EL (cell line): ENCODE data around the gene STK39.

Source experiments
- DNase-seq: peaks from one replicate; pipeline ENCODE4 v3.0.0-alpha.2; 2016

The STK39 gene

DNA sequence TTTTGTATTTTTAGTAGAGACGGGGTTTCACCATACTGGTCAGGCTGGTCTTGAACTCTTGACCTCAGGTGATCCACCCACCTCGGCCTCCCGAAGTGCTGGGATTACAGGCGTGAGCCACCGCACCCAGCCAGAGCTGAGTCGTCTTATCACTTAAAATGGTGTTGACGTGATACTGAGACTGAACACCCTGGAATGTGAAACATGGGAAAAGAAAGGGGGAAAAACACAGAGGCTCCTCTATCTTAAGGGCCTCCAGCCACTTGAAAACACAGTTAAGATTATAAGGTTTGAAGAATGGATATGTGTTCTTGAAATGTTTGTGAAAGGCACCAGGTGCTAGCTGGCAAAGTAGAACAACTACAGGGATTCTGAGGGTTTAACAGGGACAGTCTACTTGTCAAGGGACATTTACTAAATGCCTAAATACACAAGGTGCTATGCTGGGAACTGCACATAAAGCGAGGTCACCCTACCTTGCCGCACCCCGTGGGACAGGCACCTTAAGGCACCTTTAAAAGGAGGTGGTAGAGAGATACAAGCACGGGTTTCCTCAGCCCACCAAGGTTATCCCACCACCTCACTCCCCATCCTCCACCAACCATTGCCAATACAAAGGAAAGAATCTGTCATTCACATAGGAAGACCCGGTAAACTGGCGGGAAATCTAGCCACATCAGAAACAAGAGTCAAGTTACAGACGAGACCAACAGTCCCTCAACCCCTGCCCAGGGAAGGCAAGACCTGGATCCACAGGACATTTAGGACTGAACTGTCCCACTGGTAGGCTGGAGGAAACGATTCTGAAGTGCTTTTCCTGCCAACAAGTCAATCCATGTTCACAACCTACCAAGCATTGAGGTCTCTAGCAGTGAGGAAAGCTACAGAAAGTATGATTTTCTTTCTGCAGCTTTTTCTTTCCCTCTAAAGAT lies 43.4 kb downstream of the STK39 start:
- no peak for DNase-seq

DNA sequence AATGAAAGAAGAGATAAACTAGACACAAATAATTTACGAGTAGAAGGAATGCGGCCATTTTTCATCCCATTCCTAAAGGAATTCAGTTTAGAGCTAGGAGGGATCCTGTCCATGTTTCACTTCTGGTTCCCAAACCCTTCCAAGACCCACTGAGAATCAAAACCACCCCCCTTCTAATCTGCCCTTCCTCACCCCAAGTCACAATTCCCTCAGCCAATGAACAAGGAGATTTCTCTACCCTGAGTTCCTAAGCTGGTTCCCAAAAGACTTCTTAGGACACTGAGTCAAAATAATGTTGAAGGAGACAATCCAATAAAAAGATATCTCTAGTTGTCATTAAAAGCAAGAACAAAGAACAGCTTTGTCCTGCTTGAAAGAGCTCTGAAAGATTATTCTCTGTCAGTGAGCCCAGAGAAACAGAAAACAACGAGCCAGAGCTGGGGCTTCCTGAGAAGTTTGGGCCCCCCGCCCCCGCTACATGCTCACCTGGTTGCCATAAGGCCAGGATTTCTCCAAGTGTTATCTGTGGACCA lies 45.7 kb downstream of the STK39 start:
- no peak for DNase-seq

DNA sequence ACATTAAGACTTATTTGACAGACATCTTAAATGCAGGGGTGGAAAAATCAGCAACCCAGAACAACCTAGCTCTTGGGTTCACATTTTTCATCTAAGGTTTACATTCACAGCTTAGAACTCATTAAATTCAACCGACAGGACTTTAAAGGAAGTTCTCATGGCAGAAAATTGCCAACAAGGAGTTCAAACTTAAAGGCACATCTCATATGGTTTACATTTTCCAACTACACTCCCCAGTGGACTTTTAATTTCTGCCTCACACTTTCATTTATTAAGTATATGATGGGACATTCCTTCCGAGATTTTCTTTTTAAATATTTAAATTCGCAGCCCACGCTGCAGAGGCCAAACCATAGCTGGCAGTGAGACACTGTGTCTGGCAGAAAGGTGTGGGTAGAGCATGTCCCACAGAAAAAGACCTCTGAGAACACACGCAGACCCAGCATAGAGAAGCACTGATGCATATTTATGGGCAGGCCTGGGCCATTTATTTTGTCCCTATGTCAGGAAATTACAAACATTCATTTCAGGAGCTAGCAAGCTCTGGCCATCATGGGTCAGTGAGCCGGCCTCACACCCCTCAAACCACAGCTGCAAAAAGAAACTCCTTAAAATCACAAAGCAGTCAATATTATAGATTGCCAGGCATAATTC lies 46.3 kb downstream of the STK39 start:
- no peak for DNase-seq

DNA sequence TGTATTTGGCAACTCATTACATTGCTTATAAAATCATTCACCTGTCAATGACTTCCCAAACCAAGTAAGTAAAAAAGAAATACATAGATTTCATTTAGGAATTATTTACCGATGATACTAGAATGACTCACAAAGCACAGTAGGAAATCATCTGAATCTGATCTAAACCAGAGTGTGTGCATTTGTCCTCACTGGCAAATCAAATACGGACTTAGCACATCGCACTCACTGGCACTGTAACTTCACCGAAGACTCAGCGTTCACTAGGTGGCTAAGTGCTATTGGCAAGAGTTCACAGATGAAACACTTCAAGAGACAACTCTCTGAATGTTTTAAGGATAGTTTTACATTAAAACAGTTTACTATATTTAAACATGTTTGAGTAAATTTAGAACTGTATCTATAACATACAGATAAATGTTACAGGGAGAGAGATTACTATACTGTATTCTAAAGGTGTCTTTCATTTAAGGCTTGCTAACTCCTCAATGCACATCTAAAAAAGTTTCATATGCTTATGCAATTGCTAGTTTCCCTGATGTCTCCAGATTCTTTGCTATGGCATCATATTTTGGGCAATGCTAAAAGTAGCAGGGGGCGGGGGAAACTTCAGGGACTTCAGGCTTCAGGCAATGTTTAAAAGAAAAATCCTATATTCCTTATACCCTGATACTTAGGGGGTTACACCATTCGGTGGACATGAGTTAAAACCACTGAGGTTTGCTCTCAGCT lies 48.8 kb downstream of the STK39 start:
- DNase-seq = peak; percentile 41

DNA sequence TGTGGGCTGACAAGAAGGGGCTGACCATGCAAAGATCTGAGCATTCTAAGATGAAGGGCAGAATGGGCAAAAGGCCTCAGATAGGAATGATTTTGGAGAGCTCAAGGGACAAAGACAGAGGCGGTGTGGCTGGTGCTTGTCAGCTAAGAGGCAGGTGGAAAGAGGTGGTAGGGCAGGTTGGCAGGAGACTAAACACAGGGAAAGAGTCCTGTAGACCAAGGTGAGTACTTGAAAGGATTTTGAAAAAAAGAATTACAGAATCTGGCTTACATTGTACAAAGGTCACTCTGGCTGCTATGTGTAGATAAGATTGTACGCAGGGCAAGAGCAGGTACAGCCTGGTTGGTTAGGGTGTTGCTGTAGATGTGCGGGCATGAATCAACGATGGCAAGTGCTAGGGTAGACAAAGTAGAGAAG lies 50.6 kb downstream of the STK39 start:
- DNase-seq = no peak

DNA sequence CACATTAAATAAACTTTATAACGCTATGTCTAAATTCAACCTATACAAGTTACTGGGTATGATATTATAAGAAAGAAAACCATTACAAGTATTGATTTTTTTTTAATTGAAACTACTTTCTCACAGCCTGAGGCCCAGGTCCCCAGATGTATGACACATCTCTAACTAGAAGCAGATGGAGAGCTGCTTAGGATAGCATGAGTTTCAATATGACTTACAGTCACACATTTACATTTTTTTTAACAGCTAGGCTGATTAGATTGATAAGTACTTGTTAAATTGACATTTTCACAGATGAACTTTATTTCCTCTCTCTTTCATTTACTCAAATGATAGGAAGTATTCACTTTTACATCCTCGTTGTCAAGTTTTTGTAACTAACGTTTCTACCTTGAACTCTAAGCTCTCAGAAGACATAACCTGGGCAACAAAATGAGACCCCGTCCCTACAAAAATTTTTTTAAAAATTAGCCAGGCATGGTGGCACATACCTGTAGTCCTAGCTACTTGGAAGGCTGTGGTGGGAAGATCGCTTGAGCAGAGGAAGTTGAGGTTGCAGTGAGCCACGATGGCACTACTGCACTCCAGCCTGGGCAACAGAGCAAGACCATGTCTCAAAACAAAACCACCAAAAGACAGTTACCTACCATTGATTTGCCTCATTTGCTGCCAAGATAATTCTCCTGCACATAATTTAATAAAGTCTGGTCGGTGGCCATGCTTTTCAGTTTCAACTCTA lies 52.4 kb downstream of the STK39 start:
- DNase-seq = peak; percentile 37

DNA sequence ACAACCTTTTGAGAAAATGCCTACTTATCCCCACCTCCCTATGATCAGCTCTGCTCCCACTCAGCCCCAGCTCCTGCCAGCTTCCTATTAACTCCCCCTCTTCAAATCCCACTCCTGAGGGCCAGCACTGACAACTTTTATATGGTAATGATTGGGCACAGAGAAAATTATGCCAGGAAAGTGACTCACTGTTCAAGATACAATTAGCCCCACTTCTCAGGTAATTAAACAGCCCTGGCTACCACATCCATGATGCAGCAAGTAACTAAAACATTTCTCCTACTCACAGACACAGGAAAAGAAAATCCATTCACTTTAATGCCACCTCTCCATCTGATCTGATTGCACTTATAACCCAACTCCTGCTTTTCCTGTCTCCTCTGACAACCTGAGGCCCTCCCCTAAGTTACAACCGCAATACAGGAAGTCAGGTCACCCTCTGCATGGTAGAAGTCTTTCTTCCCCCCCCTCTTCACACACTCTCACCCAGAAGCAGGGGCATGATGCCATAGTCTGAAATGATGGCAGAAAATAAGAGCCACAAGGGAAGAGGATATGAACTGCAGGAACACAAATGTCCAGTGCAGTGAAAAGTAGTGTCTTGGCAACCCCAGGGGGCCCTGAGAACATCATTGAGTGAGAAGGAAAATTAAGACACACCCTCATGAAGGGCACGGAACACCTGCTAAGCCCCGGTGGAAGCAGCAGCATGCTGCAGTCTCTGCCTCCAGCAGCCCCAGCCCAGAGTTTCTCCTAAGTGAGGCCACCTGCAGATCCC lies 54.4 kb downstream of the STK39 start:
- peak; percentile 36 for DNase-seq

DNA sequence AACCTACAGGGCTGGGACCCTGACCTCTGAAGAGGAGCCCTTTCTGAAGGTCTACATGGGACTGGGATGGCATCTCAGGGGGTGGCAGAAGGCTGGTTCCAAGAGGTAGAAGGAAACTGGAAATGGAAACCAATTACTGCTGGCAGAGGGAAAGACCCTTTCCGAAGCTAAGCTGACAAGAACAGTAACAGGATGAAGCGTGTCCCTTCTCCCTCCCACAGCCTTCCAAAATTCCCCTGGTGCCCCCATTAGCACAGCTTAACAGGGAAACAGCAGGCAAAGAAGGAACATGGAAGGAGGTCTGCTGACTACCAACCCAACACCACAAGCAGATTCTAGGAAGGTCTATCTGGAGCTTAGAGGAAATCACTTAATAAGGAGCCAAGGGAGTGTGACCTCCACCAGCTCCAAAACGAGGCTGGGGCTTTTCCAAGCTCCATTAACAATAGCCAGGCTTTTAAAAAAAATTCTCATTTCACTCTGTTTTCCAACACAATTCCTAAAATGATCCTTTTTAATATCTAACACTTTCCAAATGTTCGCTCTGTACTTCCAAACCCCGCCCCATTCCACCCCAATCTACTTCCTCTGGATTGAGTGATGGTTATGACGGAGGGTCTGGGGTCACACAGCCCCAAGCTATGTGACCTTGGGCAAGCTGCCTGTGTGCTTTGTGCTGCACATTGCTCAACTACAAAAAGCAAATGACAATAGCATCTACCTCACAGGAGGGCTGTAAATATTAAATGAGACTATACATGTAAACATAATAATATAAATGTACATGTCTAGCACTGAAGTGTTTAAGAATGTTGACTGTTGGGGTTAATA lies 55.2 kb downstream of the STK39 start:
- DNase-seq = no peak

DNA sequence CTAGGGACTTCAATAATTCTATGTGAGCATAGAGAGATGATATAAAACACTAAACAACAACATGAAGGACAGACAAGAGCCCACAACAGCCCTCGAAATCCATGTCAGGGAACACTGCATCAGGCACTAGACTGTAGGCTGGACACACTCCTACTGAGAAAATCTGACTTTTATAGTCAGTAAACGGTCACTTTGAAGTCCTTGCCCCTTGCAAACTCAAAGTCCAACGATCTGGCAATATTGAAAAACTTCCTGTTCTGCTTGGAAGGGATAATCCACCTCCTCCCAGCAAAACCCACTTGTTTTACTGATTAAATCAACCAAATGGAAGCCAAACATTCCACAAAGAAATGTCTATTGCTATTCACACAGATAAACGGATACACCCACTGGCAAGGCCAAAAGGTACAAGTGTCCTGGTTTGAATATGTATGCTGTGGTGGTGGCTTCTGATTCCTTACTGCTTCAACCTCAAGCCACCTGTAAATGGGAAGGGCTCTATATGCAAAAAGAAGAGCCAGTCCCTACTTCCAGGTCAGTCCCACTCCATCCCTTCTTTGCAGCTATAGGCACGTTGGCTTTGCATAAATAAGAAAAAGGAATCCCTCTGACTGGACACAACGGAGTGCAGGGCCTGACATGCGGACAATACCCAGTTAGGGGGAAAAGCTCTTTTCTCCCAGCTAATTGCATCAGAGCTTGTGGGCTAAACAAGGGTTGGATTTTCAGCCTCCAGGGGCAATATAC lies 56.6 kb downstream of the STK39 start:
- no peak for DNase-seq

DNA sequence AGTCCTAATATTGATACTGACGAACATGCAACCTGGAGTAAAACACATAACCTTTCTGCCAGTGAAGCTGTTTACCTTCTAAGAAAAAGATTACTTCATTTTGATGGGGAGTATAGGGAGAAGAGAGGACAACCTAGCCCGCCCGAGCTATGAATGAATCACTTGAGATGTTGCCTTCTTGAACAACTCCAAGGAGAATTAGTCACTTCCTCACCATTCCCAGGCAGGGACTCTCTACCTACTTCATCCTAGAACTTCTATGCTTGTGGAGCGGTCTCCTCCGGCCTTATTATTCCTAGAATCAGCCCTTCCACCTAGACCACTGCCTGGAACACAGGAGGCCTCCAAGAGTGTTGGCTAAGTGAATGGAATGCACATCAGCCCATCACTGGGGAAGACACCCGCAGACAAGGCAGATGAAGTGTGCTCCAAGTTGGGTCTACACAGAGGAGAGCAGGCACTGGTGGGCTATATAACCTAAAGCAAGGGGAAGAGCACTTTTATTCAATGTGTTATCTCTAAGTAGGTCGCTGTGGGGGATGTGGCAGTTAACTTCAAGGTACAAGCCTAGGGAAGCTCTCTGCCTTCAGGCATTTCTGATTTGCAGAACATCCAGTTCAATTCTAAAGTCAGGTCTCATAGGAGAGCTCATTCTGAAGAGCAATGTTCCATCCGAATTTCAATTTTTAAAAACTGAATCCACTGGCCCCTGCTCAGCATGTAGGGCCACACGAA lies 57.4 kb downstream of the STK39 start:
- DNase-seq = peak; percentile 79

DNA sequence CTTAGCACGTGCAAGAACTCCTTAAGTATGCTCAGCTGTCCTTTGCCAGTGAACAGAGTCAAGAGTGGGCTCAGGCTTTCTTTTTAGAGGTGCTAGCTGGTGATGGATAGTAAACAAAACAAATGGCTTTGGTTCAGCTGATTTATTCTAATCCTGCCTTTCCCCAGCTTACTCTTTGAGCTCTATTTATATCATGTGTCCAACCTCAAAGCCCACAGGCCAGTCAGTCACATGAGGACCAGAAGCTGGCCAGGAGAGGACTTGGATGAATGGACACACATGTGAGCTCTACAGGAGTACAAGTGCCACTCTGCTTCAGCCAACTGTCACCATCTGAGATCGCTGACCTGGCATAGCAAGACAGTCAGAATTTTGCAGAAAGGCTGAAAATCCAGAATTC lies 59.4 kb downstream of the STK39 start:
- DNase-seq = no peak

DNA sequence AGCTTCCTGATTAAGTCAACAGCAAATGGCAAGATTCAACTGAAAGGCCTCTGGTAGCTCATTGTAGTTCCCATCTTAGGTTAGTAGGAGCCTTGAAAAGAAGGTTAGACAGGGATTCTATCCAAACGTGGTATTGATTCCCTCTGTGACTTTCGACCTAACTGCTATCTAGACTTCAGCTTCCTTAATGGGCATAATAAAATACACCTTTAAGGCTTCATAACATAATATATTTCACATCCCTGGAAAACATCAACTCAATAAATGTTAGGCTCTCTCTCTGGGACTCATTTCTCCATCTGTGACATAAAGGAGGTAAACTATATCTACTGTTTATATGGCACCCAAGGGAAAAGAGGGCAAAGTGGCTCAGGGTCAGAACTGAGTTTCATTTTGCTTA lies 60.9 kb downstream of the STK39 start:
- no peak for DNase-seq

DNA sequence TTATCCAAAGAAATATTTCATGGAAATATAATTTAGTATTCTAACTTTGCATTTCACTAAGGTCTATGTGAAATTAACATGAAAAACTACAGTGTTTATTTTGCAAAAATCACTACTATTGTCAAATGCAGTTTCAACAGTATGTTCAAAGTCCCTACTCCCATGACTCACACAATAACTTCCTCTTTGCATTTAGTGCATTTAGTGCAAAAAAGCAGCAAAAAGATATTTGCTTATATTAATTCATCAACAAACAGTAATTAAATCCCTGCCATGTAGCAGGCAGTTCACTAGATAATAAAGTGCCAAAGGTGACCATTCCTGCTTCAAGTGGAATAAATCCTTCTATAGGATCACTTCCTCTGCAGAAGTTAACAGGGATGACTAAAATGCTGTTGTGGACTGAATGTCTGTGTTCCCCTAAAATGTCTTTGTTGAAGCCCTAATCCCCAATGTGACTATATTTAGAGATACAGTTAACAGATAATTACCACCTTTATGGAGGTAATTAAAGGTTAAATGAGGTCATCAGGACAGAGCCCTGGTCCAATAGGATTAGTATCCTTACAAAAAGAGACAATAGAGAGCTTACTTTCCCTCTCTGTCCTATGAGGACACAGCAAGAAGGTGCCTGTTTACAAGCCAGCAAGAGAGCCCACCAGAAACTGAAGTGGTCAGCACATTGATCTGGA lies 61.7 kb downstream of the STK39 start:
- no peak for DNase-seq

DNA sequence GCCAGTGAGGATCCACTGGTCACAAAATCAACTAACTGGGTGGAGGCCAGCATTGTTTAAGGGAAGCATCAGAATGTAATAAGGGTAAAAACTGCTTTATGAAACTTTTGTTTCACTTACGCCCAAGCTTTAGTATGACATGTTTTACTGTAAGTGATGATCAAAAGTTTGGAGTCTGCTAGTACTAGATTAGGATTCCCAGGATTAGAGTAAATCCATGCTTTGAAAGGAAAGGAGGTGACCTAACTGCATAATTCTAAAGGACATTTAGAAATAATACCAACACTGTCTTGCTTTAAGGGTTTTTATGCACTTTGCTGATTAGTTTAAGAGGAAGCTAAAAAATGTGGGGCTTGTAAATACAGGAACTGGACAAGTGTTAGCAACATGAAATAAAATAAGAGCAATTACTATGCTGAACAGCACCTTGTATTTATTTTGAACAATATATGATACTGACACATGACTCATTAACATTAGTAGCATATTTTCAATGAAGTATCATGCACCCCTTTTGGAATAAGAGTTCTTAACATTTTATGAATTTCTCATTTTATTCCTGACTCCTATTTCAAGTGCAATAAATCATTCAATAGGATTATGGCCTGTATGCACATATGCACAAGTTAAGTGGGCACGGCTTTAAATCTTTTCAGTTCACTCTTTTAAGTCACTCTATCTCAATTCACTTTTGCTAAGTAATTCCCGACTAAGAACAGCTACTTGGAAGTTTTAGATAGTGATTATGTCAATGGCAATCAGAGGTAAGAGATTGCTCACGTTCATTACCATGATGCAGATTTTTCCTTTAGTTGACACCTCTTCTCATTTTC lies 62.5 kb downstream of the STK39 start:
- peak; percentile 35 for DNase-seq

DNA sequence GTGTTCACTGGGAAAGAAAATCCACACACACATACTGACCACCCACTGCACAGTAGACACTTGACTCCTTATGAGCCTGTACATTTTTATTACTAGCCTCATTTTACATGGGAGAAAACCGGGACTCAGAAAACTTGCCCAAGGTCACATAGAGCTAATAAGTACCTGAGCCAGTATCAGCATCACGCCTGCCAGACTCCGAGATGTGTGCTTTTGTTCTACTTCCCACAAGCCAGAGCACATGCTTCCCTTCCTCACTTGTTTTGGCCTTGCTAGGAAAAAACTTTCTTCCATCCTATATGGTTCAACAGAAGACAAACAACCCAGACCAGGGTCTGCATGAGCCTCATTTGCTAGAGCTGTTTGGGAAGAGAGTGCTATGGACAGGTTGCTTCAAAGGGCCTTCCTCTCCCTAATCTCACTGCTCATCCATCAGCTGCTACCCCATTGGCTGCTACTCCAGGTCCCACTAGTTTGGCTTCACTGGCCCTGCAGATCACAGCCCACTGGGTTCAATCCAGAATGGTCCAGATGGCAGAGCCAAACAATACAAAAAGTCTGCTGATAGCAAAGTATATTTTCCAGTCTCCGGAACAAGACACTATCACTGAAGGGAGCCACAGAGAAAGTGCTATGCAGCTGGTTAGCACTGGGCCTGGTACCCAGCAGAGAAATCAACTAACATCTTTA lies 63.9 kb downstream of the STK39 start:
- no peak for DNase-seq

DNA sequence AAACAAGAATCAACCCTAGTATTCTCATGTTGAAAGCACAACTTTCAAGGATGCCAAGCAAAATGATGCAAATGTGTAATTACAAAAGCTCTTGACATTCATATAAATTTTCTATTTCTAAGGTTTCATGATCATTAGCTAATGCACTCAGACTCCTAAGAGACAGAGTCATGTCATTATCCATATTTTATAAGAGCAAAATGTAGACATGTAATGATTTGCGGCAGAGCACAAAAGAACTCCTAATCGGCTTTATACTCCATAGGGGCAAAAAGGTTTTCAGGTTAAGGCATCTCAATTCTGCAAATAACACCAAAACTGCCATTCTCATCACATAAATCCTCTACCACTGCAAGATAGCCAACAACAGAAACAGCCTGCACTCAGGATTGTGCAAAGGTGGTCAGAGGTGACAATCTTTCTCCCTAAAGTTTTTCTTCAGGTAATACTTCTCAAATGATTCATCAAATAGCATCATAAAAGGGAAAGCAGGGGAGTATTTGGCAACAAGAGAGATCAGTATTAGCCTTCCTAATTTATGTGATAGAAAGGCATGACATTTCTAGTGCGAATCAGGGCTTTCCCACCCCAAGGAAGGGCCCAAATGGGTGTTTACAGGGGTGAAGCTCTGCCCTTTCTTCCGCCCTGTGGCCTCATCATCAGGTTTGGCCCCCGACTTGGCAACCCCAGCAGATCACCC lies 64.7 kb downstream of the STK39 start:
- DNase-seq = no peak

DNA sequence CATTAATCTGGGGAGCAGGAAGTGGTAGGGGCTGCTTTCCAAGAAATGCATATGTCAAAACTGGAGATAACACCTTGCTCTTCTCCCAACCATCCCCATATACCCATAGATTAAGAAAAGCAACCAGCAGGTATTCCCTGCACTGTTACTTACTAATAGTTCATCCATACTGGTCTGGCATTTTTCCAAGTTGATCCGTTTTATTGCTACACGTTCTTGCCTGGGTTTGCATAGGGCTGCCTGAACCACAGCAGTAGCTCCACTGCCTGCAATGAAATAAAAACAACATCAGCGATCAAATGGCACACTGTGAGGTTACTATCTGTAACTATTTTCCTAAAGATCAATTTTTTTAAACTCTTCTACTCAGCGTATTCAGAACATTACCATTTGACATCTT lies 65.6 kb downstream of the STK39 start:
- no peak for DNase-seq
